DND-41 (cell line): ENCODE results near the gene EXOSC2.

Experiments used
- ATAC-seq: fragments of 200-7000 bp; cut with Tn5 transposase; 3 replicates; pipeline ENCODE4 v1.9.1; 2021; ENCODE audit warnings: low read depth; ENCODE audit not compliant: insufficient read depth
- DNase-seq: peaks from one replicate; pipeline ENCODE4 v3.0.0-alpha.2; 2020
- H2AFZ ChIP-seq: 2 replicates; pipeline ENCODE4 v1.6.0; 2012; ENCODE audit warnings: low read depth, low read length
- H3K27ac ChIP-seq: 2 replicates; pipeline ENCODE4 v1.5.1; 2012; ENCODE audit warnings: low read length, inconsistent platforms
- H3K27me3 ChIP-seq: fragments of 200-600 bp; sonication (generic); 2 replicates; pipeline ENCODE4 v1.6.0; 2012; ENCODE audit warnings: low read length, mild to moderate bottlenecking, inconsistent platforms; ENCODE audit not compliant: insufficient read depth, poor library complexity
- H3K36me3 ChIP-seq: 2 replicates; pipeline ENCODE4 v1.5.1; 2012; ENCODE audit warnings: low read length, inconsistent platforms; ENCODE audit not compliant: insufficient read depth
- H3K4me1 ChIP-seq: 2 replicates; pipeline ENCODE4 v1.5.1; 2012; ENCODE audit warnings: mild to moderate bottlenecking, low read length; ENCODE audit not compliant: insufficient read depth
- H3K4me2 ChIP-seq: 2 replicates; pipeline ENCODE4 v1.6.0; 2012; ENCODE audit warnings: mild to moderate bottlenecking, moderate library complexity, low read length, inconsistent platforms; ENCODE audit not compliant: insufficient read depth
- H3K4me3 ChIP-seq, 2 experiments: fragments of 200-600 bp in 1 of 2; shearing (Covaris generic) in 1 of 2; 2 replicates each; pipeline ENCODE4 v1.5.1; 2012 to 2016; ENCODE audit warnings: inconsistent platforms in 2 of 2, low read length in 2 of 2, mild to moderate bottlenecking in 2 of 2, low read depth in 1 of 2, moderate library complexity in 1 of 2
- H3K79me2 ChIP-seq: 2 replicates; pipeline ENCODE4 v1.6.0; 2012; ENCODE audit warnings: low read length, inconsistent platforms; ENCODE audit not compliant: insufficient read depth
- H3K9ac ChIP-seq: 2 replicates; pipeline ENCODE4 v1.6.0; 2012; ENCODE audit warnings: low read depth, mild to moderate bottlenecking, inconsistent platforms, low read length, moderate library complexity
- H3K9me3 ChIP-seq: 2 replicates; pipeline ENCODE4 v1.5.1; 2012; ENCODE audit warnings: low read length, moderate library complexity, mild to moderate bottlenecking, inconsistent platforms; ENCODE audit not compliant: insufficient read depth, severe bottlenecking
- H4K20me1 ChIP-seq: 2 replicates; pipeline ENCODE4 v1.6.0; 2012; ENCODE audit warnings: low read length; ENCODE audit not compliant: insufficient read depth
- CTCF ChIP-seq: IDR thresholded peaks from 2 replicates; pipeline ENCODE4 v1.5.1; 2012; ENCODE audit warnings: borderline replicate concordance, low read length, moderate library complexity, mild to moderate bottlenecking; ENCODE audit not compliant: poor library complexity, severe bottlenecking; ENCODE audit errors: extremely low read depth
- EZH2 ChIP-seq: IDR thresholded peaks from 3 replicates; pipeline ENCODE4 v1.6.1; 2012; ENCODE audit warnings: borderline replicate concordance, low read depth, mild to moderate bottlenecking, moderate library complexity, low read length, inconsistent platforms; ENCODE audit not compliant: severe bottlenecking

The EXOSC2 gene

GRCh38 chr9:130664251-130665028, 29.1 kb upstream of the EXOSC2 start, which contains the start of gene PRDM12:
Gene PRDM12, plus strand, starts transcription at chr9:130664594. Its CDS starts 60 bp downstream, at chr9:130664654.
- no peak within 1 kb of the TSS for H2AFZ ChIP-seq
- H3K27me3 ChIP-seq, result no peaks in the 10 kb centered on the region

GRCh38 chr9:130665029-130665430, 28.6 kb upstream of the EXOSC2 start:
- H3K27me3 ChIP-seq, result no peaks in the 10 kb centered on the region
- TF ChIP-seq EZH2, result no peak
- TF ChIP-seq CTCF, result no peak
- H3K27ac ChIP-seq, result no peak overlapping the region
- ATAC-seq (no peak), DNase-seq (no peak)
- H3K36me3 ChIP-seq, result no peaks in the 10 kb centered on the region
- no peak overlapping the region for H2AFZ ChIP-seq
- H3K79me2 ChIP-seq, result no peaks in the 10 kb centered on the region
- no peaks in the 10 kb centered on the region for H4K20me1 ChIP-seq
- no peaks in the 10 kb centered on the region for H3K4me1 ChIP-seq
- no peak overlapping the region for H3K9ac ChIP-seq
- no peak overlapping the region for H3K4me3 ChIP-seq
- no peak overlapping the region for H3K4me2 ChIP-seq
- H3K9me3 ChIP-seq, result no peaks in the 10 kb centered on the region

More at GRCh38 chr9:130664251-130665028, 29.1 kb upstream of the EXOSC2 start, which contains the start of gene PRDM12:
- Histone ChIP-seq H4K20me1 (no peaks in the 10 kb centered on the region), H3K79me2 (no peaks in the 10 kb centered on the region), H3K9ac (no peak within 1 kb of the TSS), H3K9me3 (no peaks in the 10 kb centered on the region), H3K4me1 (no peaks in the 10 kb centered on the region), H3K4me3 (no peak within 1 kb of the TSS), H3K36me3 (no peaks in the 10 kb centered on the region), H3K4me2 (no peak within 1 kb of the TSS), H3K27ac (no peak within 1 kb of the TSS)
- ATAC-seq (no peak), DNase-seq (no peak)
- TF ChIP-seq CTCF (no peak), EZH2 (no peak)

- no peaks in the 10 kb centered on the region for H3K9me3 ChIP-seq
- H4K20me1 ChIP-seq, result no peaks in the 10 kb centered on the region
- no peaks in the 10 kb centered on the region for H3K36me3 ChIP-seq
- DNase-seq (no peak), ATAC-seq (no peak)
- TF ChIP-seq CTCF (no peak), EZH2 (no peak)
- H3K79me2 ChIP-seq, result no peaks in the 10 kb centered on the region
- no peak overlapping the region for H3K27ac ChIP-seq
- no peaks in the 10 kb centered on the region for H3K4me1 ChIP-seq
- H3K4me2 ChIP-seq, result no peak overlapping the region
- H3K27me3 ChIP-seq, result no peaks in the 10 kb centered on the region
- H2AFZ ChIP-seq, result no peak overlapping the region
- H3K4me3 ChIP-seq, result no peak overlapping the region
- no peak overlapping the region for H3K9ac ChIP-seq
These were observed 27.9 kb upstream of the EXOSC2 start for GRCh38 chr9:130665431-130666392.
